ENCODE measurements around the gene FOXL2NB.

Gene FOXL2NB

DNA sequence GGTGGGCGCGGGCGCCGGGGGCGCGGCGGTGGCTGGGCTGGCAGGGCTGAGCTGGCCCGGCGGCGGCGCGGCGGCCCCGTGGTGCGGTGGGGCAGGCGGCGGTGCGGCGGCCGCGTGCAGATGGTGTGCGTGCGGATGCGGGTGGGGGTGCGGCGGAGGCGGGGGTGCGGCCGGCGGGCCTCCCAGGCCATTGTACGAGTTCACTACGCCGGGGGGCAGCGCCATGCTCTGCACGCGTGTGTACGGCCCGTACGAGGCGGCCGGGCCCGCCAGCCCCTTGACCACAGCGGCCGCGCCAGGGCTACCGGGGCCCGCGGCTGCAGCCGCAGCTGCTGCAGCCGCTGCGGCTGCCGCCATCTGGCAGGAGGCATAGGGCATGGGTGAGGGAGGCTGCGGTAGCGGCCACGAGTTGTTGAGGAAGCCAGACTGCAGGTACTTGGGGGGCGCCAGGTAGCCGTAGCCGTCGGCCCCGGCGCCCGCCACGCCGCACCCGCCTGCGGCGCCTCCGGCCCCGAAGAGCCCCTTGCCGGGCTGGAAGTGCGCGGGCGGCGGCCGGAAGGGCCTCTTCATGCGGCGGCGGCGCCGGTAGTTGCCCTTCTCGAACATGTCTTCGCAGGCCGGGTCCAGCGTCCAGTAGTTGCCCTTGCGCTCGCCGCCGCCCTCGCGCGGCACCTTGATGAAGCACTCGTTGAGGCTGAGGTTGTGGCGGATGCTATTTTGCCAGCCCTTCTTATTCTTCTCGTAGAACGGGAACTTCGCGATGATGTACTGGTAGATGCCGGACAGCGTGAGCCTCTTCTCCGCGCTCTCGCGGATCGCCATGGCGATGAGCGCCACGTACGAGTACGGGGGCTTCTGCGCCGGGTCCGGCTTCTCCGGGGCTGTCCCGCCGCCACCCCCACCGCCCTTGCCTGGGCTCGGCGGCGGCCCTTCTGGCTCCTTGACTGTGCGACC is 1.0 kb upstream of the FOXL2NB start:
- DNase-seq, result no peak

DNA sequence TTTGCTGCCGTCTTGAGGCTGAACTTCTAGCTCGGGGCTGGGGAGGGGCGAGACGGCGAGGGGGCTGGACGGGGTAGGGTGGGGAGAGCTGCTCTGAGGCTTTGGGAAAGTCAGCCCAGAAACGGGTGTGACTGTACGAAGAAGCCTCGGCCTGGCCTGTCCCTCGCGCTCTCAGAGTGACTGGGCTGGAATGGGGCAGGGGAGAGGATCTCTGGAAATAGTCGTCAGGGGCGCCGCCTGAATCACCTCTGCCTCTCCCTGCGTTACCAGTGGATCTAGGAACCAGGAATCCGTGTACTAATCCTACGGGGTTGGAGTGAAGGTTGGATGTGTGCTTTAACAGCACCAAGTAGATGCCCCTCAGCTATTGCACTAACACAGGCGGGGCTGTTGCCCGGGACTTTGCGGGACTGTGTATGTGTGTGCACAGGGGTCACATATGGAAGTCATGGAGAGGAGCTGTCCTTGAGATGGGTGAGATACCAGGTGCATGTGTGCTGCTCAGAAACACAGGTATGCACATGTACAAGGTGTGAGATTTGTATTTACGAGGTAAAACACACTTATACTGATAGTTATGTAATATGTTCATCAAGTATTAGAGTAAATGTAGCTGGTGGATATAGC is 591 bp downstream of the FOXL2NB start:
- no peak for DNase-seq

DNA sequence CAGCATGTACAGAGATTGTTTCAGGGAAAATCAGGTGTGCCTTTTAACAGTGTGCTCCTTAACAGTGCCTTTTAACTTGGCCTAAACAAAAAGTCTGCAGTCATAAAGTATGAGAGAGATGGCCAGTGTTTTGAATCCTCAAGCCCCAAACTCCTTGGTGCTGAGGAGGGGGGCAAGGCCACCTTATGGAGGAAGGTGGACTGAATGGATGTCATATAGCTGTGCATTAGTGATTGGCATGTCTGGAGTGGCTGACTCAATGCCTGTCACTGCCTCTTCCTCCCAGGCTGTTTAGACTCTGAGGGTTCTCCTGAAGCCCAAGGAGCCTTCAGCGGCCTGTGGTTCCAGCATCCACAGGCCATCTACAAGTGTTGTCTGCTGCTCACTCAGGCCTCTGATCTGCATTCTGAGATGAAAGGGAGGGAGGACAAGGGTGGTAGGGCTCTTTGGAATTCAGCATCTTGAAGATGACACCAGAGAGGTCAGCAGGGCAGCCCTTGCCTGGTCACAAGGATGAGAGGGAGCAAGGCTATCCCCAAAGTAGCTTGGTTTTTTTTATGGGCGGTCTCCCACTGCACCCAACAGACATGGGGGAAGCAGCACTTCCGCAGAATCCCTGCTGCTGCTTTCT is 1.5 kb downstream of the FOXL2NB start:
- DNase-seq, result no peak

DNA sequence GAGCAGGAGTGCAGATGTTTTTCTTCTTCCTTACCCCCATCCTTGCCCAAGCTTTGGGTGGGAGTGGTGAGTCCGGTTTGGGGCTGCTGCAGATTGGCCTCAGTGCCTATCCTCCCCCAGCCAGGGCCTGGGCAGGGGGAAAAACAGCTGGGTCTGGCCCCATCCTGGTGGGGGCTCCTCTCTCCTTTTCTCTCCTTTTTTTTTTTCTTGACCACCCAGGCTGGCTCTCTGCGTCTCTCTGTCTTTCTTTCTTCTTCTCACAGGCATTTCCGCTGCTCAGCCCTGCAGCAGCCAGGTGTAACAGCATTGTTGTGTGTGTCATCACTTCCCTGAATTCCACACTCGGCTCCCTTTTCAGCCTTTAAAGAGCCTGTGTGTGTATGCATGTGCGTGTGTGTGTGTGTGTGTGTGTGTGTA is 2.0 kb downstream of the FOXL2NB start:
- no peak for DNase-seq

DNA sequence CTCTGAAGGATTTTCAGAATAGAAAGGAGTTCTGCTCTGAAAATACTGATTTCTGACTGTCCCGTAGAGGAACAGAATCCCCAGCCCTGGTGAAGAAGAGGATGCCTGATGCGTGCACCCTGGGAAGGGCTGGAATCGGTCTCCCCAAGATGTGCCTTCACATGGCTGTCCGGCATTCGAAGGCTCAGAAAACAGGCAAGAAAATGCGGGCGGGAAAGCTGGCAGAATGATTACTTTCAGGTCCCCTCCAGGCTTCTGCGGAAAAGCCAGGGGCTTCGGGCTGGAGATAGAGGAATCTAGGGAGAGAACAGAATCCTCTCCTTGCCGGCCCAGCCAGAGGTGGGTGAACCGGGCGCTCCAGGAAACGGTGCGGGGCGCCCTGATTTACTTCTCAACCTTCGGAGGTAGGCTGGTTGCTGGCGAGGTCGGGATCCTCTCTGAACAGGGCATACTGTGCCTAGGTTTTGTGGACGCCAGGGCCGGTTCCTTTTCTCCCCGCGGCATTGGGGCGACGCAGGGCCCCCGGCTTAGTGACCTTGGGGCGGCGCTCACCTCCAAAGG is 2.5 kb downstream of the FOXL2NB start:
- no peak for DNase-seq

DNA sequence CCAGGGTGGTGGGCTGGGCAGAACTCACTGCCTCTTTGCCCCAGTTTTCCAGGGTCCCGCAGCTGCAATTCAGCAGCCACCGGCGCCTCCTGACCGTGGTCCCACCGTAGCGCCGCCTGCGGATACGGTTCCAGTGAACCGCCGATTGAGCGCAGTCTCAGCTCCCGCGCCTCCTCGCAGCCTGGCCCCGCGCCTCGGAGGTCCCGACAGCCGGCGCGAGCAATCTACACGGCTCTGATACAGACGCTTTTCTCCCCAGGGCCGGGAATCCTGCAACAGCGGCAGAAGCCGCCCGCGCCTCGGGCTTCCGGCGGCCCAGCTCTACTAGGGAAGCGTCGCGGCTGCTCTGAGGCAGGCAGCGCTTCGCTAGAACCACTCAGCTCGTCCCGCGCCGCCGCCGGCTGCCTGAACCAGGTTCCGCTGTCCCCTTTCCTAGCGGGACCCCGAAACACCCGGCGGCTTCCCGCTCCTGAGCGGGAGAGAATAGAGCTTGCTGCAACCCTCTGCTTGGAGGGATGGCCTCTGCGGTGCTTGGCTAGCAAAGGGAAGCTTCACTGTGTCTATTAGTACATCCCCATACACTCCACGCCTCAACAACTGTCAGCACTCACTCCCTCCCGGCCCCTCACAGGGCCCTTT is 3.1 kb downstream of the FOXL2NB start:
- DNase-seq, result no peak

DNA sequence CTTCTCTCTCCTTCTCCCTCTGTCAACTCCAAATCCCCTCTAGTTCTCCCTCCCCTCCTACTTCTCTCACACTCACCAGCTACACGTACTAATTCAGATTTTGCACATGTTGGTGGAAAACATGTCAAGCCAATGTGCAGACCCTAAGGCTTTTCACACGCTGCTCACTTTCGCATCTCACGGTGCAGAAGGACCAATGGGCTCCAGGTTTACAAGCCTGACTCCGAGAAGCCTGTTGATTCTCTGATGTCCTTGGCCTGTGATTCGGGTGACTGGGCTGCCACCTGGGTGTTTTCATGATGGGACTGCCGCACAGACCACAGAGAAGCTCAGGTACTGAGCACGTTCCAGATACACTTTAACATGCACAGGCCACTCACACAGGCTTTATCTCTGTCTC is 3.7 kb downstream of the FOXL2NB start:
- DNase-seq, result no peak

DNA sequence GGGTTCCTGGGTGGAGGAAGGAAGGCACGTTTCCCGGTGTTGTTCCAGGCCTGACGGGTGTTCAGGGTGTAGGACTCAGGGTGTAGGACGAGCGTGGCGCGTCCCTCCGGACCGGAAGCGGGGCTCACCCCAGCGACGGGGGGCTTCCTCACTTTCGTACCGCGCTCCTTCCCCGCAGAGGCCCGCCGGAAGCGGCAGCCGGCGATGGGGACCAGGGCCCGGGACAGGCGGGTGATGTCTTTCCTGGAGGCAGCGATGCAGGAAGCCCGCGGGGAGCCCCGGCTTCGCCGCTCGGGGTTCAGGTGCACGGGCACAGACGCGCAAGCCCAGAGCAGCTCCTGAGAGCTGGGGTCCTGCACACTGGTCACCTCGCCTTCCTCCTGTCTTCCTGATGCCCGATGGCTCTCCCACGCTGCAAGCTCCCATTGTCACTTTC is 13.4 kb downstream of the FOXL2NB start:
- DNase-seq, result no peak

DNA sequence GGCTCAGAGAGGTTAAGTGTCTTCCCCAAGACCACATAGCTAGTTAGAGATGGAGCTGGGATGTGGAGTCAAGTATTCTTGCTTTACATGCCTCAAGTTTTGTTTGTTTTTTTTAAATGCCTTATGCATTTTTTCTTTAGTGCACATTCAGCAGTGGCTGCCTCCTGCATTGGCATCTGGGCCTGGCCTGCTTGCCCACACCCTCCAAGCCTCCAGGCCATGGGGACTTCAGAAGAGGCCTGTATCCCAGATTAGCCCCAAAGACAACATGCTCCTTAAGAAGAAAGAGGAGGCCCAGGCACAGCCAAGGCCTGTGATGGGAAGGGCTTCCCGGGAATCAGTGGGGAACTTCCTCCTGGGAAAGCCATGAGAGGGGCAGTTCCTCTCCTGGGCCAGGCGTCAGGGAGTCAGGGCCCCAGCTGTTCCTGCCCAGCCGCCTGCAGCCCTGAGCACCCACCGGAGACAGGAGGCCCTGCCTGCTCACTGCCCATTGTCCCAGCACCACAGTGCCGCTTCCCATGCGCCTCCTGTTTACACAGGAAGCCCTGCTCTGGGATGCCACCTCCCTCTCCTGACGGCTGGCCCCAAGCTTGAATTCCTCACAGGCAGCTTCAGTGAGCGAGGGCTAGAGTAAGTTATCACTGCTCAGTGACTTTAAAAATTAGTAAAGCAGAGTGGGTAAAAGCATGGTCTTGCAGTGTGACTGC is 16.0 kb downstream of the FOXL2NB start:
- no peak for DNase-seq

DNA sequence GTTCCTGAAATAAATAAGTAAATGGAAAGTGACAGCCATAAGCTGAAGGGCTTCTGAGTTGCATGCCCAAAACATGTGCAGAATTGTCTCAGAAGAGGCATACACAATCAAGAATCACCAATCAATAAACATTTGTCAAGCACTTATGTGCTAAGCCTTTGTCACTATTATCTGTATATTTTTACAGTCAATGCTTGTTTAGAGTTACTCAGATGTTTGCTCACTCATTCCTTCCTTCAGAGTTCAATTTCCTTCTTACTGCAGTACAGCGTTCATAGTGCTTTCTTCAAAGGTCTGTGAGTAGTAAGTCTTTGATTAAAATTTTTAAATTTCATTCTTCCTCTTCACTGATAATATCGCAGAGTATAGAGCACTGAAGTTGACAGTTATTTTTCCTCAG is 17.2 kb downstream of the FOXL2NB start:
- no peak for DNase-seq

DNA sequence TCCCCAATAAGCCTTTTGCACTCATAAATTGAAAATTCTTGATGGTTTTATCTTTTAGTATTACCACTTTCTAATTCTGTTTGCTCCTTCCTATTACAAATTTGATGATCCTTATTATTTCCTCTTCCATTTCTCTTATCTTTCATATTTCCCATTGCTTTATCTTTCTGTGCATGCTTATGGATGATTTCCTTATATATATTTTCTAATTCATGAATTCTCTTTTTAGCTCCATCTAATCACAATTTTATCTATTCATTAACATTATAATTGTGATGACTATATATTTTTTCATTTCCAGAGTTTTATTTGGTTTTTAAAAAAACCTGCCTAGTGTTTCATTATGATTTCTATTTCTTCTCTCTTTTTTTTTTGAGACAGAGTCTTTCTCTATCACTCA is 17.9 kb downstream of the FOXL2NB start:
- no peak for DNase-seq

DNA sequence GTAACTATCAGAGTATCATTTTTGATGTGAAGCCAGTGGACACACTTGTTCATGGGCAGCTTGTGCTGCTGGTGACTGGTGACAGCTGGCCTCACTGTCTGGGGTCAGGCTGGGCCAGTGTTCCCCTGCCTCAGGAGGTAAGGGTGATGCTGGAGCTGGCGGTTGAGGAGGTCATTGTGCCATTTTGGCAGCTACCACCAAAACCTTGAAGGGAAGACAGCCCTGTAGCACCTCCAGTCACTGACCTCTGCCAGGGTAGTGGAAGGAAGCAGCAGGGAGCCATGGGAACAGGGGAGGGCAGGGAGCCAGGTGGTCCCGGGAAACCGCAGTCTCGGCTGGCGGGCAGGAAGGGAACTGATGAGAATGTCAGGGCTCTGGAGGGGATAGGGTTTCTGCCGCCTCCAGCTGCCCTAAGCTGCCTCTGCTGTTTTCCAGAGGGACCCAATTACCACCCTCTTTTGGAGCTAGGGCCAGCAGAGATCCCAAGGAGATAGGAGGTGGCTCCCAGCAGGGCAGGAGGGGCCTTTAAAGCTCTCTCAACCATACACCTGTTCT is 24.8 kb downstream of the FOXL2NB start:
- DNase-seq, result no peak

DNA sequence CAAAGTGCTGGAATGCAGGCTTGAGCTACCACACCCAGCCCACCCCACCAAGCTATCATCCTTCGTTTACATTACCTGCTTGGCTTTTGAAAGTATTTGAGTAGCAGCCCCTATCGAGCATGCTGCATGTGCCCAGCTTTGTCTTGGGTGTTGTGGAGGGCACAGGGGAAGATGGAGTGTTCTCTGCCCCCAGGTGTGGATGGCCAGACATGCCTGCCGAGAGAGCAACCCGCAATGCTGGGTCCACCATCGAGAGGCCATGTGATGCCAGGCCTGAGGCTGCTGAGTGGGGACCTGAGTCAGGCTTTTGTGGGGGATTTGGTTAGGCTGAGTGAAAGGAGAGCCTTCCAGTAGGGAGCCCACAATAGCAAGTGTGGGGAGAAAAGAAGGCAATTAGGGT is 25.9 kb downstream of the FOXL2NB start:
- no peak for DNase-seq

DNA sequence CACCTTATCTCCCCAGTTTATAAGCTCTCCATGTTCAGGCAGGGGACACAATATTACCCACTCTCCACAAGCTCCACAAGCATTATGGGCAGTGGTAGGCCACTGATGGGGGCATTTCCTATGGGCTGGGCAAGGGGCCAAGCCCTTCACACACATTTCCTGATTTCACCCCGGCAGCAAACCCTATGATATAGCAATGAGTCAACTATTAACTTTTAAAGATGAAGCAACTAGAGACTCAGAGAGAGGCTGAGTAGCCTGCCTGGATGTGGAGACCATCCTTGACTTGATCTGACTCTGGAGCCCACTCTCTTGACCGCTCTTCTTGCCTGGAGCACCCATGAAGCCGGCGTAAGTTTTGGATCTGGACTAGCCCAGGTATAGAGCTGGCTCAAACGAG is 27.4 kb downstream of the FOXL2NB start:
- no peak for DNase-seq

DNA sequence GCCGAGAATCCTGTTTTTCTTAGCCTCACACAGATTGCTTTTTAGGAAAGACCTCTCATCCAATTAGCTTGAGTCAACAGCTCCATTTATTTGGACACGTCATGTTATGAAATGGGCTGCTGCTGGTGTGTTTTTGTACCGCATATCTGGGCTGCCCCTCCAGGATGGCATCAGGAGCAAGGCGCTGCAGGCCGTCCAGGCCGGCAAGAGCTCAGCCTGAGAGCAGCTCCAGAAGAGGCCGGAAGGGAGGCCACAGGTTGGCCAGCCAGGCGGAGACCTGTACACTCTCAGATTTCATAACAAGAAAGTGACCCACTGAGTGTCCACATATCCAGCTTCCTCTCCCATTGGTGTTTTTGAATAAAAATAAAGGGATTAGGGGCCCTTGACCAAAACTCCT is 28.3 kb downstream of the FOXL2NB start:
- DNase-seq, result no peak

DNA sequence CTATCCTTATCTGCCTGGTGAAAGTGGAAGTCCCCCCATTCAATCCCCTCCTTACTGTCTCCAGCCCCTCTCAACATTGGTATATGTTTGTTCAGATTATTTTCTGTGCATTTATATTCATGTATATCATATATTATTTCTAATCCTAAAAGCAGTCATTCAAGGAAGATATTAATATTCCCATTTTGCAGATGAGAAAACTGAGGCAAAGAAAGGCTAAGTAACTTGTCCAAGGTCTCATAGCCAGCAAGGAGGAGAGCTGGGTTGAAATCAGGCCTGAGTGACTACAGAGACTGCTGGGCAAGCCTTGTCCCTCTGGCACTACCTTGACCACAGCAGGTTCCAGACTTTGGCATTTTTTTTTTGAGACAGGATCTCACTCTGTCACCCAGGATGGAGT is 29.0 kb downstream of the FOXL2NB start:
- DNase-seq, result no peak

DNA sequence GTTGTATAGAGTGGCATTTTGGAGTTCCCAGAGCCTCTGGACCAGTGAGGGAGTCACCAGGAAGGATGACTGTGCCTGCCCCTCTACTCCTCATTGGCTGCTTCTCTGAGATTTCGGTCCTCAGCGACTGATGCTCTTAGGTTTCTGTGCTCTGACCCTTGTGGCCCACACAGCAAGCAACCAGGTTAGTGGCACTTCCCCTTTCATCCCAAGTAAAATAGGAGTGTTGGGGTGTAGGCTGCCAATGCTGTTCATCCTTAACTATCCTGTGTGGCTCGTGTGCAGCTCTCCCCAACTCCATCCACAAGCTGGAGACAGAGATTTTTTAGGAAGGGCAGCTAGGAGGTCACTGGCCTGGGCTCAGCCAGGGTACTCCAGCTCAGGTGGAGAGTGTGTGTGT is 37.8 kb downstream of the FOXL2NB start:
- DNase-seq, result no peak

DNA sequence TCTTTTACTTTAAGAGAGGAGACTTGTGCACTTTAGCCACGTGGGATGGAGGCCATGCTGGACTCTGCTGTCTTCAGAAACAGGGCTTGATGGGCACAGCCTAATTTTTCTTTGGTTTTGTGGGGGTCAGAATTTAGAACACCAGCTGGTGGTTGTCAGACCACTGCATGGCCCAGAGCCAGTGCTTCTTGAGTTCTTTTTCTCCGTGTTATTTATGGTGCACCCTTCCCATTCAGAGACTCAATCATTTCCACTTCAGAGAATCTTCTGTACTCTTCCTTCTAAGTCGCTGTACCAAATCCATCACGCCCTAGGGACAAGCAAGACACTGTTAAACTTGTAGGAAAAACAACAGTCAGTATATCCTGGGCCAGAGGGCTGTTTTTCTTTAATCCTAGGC is 38.9 kb downstream of the FOXL2NB start:
- no peak for DNase-seq

DNA sequence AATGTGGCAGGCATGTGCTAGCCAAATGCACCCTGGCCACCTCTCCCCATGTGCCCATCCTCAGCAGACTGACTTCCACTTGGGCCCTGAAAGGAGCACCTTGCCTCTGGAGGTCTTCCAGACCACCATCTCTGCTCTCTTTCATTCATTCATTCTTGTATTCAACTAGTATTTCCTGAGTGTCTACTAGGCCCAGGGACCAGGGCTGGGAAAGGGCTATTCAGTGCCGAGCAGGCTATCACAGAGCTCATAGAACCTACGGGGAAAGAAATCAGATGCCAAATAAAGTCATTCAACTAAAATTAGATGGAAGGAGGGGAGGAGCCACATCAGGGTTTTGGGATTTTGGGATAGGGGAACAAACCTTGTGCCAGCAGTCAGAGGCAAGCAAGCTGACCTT is 40.2 kb downstream of the FOXL2NB start:
- no peak for DNase-seq

DNA sequence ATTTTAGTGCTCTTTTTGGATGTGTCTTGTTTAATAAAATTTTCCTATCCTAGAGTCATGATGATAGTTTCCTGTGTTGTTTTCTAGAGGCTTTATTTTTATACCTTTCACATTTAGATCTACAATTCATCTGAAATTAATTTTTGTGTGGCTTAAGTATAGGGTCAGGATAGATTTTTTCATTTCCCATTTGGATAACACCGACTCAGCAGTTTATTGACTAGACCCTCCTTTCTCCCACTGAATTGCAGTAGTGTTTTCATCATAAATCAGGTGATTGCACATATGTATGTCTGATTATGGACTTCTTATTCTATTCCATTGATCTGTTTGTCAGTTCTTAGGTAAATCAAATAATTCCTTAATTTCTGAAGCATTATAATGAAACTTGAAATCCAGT is 48.7 kb downstream of the FOXL2NB start:
- DNase-seq, result no peak
